Epithelial cell of esophagus (primary cell): ENCODE data around the gene CYP4F11.
A peak's percentile ranks its signal among the peaks of the same experiment; 100 is the strongest.
"Not testable (repeated sequence)": the region's sequence is repeated elsewhere in the genome, so short reads cannot be mapped to it uniquely, and the experiment has no call there.

Source experiments
- DNase-seq: peaks from one replicate; pipeline ENCODE4 v3.0.0; 2010; ENCODE audit warnings: low read depth
- H3K4me3 ChIP-seq: 2 replicates; pipeline ENCODE4 v1.5.1; 2011; ENCODE audit warnings: mild to moderate bottlenecking, low read length, control low read depth
- TF ChIP-seq, protein P1 (sequence below): IDR thresholded peaks from 2 replicates; pipeline ENCODE4 v1.5.1; 2011; ENCODE audit warnings: low read depth, mild to moderate bottlenecking, low read length, control low read depth, inconsistent platforms; ENCODE audit not compliant: insufficient read depth; ENCODE audit errors: missing control alignments

The CYP4F11 gene

DNA sequence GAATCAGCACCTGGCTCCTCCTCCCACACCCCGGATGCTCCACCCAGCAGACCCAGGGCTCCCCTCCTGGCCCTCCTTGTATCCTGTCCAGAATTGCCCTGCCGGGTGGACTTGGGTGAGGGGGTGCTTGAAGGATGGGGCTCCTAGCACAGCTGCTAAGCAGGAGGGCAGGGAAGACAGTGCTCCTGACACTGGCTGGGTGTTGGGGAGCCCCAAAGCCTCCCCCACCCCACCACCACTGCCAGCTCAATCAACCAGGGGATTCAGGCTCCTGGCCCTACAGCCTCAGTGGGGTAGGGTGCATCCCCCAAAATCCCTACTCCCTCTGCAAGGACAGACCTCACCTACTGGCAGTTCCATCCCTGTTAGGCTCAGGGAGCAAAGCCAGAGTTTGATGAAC is 2.6 kb upstream of the CYP4F11 start:
- DNase-seq, result no peak
- no peak overlapping the region for H3K4me3 ChIP-seq
- TF ChIP-seq, protein P1, sequence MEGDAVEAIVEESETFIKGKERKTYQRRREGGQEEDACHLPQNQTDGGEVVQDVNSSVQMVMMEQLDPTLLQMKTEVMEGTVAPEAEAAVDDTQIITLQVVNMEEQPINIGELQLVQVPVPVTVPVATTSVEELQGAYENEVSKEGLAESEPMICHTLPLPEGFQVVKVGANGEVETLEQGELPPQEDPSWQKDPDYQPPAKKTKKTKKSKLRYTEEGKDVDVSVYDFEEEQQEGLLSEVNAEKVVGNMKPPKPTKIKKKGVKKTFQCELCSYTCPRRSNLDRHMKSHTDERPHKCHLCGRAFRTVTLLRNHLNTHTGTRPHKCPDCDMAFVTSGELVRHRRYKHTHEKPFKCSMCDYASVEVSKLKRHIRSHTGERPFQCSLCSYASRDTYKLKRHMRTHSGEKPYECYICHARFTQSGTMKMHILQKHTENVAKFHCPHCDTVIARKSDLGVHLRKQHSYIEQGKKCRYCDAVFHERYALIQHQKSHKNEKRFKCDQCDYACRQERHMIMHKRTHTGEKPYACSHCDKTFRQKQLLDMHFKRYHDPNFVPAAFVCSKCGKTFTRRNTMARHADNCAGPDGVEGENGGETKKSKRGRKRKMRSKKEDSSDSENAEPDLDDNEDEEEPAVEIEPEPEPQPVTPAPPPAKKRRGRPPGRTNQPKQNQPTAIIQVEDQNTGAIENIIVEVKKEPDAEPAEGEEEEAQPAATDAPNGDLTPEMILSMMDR, result no peak

DNA sequence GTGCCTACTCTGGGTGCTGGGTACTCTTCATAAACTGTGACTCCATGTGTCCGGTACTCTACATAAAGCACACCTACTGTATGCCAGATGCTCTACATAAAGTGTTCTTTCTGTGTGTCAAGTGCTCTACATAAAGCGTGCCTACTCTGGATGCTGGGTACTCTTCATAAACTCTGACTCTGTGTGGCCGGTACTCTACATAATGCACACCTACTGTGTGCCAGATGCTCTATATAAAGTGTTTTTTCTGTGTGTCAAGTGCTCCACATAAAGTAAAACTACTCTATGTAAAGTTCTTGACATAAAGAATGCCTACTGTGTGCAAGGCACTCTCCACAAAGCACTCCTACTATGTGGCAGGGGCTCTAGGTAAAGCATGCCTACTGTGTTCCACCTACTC is 1.8 kb upstream of the CYP4F11 start:
- no peak for DNase-seq
- no peak overlapping the region for H3K4me3 ChIP-seq
- TF ChIP-seq, protein P1, result no peak

DNA sequence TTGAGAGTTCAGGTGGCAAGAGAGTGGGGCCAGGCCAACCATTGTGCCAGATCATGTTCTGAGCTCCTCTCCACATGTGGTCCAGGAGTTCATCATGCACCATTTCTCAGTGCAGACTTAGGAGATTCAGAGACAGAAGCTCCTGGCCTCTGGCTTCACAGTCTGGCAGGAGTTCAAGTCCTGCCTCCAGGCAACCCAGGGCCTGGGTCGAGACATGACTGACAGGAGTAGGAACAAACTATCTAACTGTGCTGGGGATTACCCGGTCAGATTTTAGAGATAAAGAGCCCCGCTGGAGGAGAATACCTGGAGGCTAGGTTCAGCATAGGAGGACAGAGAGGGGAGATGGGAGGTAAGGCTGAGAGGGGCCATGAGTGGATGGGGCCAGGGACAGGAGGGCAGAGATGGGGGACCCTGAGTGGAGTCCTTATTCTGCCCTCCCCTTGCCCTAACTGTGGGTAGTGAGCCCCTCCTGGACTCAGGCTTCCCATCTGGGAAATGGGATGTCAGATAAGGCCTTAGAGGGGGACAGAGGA is 906 bp upstream of the CYP4F11 start:
- DNase-seq, result peak; percentile 2
- H3K4me3 ChIP-seq, result no peak overlapping the region
- TF ChIP-seq, protein P1, result no peak

DNA sequence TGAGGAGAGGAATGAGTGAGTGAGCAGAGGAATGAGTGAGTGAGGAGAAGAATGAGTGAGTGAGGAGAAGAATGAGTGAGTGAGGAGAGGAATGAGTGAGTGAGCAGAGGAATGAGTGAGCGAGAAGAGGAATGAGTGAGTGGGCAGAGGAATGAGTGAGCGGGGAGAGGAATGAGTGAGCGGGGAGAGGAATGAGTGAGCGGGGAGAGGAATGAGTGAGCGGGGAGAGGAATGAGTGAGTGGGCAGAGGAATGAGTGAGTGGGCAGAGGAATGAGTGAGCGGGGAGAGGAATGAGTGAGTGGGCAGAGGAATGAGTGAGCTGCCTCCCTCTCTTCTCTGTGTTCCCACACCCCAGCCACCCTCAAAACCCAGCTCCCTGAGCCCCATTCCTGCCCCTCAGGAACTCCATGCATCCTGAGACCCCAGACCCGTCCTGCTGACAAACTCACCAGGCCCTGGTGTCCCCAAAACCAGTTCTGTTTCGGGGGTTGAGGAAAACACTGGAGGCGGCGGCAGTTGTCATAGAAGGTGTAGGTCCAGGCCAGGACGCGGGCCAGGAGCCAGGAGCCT is 483 bp downstream of the CYP4F11 start:
- DNase-seq, H3K4me3 ChIP-seq: not testable (repeated sequence)

DNA sequence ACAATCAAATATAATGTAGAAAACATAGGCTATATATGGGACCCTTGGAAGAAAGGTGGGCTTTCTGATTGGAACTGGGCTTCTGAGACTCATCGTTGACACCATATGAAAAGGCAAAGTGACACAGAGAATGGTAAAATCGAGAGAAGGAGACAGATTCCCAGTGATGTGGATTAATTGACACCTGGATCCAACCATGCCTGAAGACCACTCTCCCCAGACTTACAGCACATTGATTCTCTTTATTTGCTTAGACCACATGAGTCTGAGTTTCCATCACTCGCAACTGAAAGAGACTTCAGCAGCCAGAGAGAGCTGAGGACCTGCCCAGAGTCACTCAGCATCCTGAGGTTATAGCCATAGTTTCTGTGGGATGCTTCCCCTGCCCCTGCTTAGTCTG is 6.0 kb downstream of the CYP4F11 start:
- no peak for DNase-seq
- TF ChIP-seq, protein P1, result no peak
- no peak overlapping the region for H3K4me3 ChIP-seq

DNA sequence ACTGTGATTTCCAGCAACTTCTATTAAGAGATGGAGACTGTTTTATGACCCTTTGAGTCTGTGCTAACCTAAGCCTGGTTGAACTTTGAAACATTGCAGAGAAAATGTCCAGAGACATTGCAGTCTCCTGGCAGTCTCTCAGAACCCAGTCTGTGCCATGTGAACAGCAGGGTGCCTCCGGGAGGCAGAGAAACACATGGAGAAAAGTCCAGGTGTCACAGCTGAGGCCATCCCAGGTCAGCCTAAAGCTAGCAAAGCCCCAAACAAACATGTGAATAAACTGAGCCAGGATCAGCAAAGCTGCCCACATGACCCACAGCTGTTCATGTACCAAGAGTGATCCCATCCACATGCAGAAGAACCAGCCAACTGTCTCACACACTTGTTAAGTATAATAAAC is 7.8 kb downstream of the CYP4F11 start:
- DNase-seq, result no peak

DNA sequence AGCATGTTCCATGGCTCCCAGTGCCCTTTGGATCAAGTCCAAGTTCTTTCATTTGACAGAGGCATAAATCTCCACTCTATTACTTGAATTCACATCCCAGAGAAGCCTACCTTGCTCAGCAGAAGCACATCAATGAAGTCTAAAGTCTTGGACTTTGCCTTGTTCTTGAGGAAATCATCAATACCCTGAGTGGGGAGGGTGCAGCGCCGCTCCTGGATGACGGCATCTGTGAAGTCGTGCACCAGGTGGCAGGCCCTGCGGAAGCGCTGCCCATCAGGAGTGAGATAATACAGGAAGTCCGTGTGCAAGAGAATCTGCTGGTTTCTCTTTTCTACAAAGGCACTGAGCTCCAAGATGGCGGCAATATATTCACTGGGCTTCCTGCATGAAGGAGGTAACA is 10.6 kb downstream of the CYP4F11 start:
- TF ChIP-seq, protein P1, result no peak
- no peak for DNase-seq
- no peak overlapping the region for H3K4me3 ChIP-seq

More for the DNA sequence above, 7.8 kb downstream of the CYP4F11 start:
- H3K4me3 ChIP-seq, result no peak overlapping the region
- TF ChIP-seq, protein P1, result no peak
